A204.1 (cell line): ENCODE data around the gene OR2M7.
"Not testable (repeated sequence)": the region's sequence is repeated elsewhere in the genome, so short reads cannot be mapped to it uniquely, and the experiment has no call there.

ENCODE experiments used
- FAIRE-seq: peaks from 2 replicates; lab custom pipeline; 2012; peaks lifted over from hg19 to GRCh38; lab: Jason Lieb, UNC

The OR2M7 gene

GRCh38 chr1:248324468-248324867 is at the start of gene OR2M7:
Gene OR2M7, minus strand, starts transcription at chr1:248324568. Its CDS starts 0 bp downstream, at chr1:248324568.
- FAIRE-seq = no peak

DNA sequence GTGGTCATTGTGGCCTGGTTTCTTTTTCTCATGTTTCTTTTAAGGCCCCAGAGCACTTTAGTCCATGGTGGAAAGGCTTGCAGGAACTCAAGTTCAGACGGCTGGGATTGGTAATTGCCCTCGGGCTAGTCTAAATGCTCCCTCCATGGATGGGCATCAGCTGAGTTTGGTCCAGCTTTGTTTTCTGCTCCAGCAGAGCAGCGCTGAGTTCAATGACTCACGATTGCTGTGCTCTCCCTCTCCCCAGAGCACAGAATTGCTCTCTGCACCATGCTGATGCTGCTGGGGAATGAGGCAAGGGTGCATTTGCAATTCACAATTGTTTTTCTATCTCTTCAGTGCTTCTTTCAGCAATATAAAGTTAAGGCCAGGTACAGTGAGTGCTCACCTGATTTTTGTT is 49.4 kb upstream of the OR2M7 start:
- no peak for FAIRE-seq

DNA sequence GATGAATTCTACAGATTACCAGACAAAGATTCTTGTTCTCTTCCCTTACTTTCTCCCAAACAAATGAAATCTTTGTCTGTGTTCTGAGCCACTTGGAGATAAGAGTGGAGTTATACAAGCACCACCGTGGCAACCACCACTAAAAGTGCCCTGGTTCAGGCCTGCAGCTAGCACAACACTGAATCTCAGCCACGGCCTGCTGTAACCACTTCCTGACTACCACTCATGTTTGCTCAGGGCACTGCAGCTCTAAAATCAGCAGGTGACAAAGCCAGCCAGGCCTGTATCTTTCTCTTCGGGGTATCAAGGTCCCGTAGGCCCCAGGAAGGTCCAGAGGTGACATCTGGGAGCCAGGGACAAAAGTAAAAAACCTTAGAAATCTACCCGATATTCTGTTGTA is 48.0 kb upstream of the OR2M7 start:
- FAIRE-seq = no peak

DNA sequence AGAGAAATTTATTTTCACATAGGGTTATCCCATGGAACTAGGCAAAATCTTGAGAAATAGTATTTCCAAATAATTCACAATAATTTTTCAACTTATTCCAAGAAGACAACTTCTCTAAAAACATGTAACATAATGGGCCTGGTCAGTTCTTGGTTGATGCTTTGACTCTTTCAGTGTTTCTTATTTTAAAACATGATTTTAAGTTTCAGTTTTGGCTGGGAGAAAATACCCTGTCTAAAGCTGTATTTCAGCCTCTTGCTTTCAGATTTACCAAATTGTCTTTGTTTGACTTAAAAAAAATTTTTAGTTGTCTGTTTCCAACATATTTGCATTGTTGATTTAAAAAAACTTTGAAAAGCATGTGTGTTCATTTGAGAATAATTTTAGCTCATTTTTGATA is 42.2 kb upstream of the OR2M7 start:
- FAIRE-seq = no peak

DNA sequence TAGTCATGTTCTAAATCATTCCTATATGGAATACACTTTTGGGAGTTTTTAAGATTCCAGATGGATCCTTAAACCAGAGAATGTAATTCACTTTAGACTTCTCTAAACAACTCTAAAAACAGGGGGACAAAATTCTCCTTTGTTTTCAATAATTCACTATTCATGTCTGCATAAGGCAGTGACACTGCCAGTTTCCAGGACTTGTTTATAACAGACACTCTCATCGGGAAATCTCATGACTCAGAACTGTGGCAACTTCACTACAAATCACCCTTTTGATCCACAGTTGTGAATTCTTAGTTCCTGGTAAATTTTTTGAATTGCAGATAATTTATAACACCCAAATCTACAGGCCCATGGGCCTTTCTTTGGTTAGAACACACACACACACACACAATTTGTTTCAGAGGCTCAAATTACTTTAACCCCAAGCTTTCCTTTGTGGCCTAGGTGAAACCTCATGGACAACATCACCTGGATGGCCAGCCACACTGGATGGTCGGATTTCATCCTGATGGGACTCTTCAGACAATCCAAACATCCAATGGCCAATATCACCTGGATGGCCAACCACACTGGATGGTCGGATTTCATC is 36.9 kb upstream of the OR2M7 start, which contains the start of gene OR2T4:
TSS of gene OR2T4 (plus strand) at position 545 of the 595 bp plus-strand sequence. CDS start at position 545, 0 bp downstream.
- no peak for FAIRE-seq

- no peak for FAIRE-seq
Observed at GRCh38 chr1:248359415-248359814, 35.0 kb upstream of the OR2M7 start.

DNA sequence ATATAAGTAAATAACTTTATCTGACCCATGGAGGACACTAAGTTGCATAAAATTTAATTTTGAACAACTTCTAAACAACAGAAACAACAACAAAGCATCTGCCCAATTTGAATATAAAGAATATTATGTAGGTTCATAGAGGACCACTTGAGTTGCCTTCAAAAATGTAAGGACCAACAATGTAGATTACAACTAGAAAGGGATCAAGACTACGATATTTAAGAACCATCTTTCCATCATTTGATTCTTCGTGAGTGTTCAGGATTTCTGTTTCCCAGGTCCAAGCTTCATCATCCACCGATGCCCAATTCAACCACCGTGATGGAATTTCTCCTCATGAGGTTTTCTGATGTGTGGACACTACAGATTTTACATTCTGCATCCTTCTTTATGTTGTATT is 24.1 kb upstream of the OR2M7 start, which contains the start of gene OR14C36:
TSS of gene OR14C36 (plus strand) at position 301 of the 400 bp plus-strand sequence. CDS start at position 301, 0 bp downstream.
- no peak for FAIRE-seq

DNA sequence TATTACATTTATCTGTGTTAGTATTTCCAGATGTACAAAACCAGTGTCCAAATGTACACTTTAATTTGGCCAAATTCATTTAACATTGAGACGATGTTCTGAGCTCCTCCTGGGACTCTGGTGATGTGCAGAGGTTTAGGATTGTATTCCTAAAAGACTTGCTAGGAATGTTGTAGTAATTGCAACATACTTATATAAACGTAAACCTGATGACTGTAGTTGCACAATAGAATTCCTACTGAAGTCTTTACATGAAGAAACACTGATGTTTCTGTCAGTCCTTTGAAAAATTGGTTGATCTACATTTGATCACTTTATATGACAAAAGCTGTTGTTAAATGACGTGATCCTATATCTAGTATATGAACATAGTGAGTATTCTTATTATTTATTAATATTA is 19.1 kb upstream of the OR2M7 start:
- FAIRE-seq = no peak

- FAIRE-seq = no peak
Observed at GRCh38 chr1:248316796-248317195, 7.6 kb downstream of the OR2M7 start.

- FAIRE-seq = not testable (repeated sequence)
Observed at GRCh38 chr1:248306740-248307139, 17.6 kb downstream of the OR2M7 start.

DNA sequence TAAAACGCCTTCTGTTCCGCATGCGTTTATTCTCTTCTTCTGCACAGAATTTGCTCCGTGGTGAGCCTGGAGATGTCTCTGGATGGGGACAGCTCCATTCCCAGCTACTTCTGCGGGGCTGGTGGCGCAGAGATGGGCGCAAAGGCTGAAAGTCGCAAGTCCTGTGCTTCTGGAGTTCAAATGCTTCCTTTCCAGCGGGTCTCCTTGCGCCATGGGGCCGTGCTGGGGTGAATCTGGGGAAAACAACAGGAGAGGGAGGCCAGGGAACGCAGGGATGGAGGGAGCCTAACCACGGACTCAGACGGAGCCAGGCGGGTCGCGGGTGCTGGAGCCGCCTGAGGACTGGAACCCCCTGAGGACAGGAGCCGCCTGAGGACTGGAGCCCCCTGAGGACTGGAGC is 18.3 kb downstream of the OR2M7 start:
- FAIRE-seq = no peak

GRCh38 chr1:248305672-248306071 is 18.7 kb downstream of the OR2M7 start:
- FAIRE-seq = not testable (repeated sequence)

DNA sequence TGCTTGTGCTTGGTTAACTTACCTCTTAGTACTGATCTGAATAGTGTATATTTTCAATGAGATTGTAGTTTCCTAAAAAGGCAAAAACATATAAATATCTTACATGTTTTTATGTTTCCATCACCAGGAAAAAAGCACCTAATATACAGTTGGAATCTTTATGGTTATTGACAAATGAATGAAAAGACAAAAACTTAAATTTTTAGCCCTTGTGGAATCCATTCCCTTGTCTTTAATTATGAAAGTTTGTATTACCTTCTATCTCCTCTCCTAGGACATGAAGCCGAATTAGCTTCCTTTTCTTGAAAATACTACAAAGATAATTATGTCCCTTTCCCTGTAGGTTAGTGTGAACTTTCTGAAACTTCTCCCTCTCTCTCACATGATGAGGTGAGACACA is 21.0 kb downstream of the OR2M7 start, which contains the start of gene OR2T12:
TSS of gene OR2T12 (minus strand) at position 101 of the 400 bp plus-strand sequence. CDS start 7,846 bp downstream, outside the sequence.
- FAIRE-seq = no peak

GRCh38 chr1:248288391-248288790 is 36.0 kb downstream of the OR2M7 start:
- no peak for FAIRE-seq

GRCh38 chr1:248277876-248278275 is 46.5 kb downstream of the OR2M7 start, which contains the start of gene OR2T33:
Gene OR2T33, minus strand, starts transcription at chr1:248277976. Its CDS starts 4,162 bp downstream, at chr1:248273814.
- no peak for FAIRE-seq
